K562 (cell line): ENCODE data around the gene DDX41. TPM values are rescaled to one million over a fixed set of nuclear protein-coding genes. Genes with fewer than 3 reads are reported as not detected.
A peak's percentile ranks its signal among the peaks of the same experiment; 100 is the strongest.

Source experiments
- CEBPG ChIP-seq, 3 experiments: fragments of 200-800 bp in 1 of 3; sonication (Bioruptor generic) in 1 of 3; sonication (generic) in 1 of 3; formaldehyde crosslinking in 1 of 3; IDR thresholded peaks in 2 of 3; conservative IDR thresholded peaks in 1 of 3; 2 replicates each; pipeline versions ENCODE4 v1.6.1 to v1.8.0; 2016 to 2022; ENCODE audit warnings: missing compliant biosample characterization in 2 of 3, missing genetic modification characterization in 2 of 3, mild to moderate bottlenecking in 1 of 3, missing genetic modification reagents in 1 of 3
- FOS ChIP-seq: IDR thresholded peaks from 3 replicates; pipeline ENCODE4 v1.6.1; 2011; ENCODE audit not compliant: insufficient read length; ENCODE audit errors: extremely low read depth
- FOXP1 ChIP-seq: sonication (generic); formaldehyde crosslinking; IDR thresholded peaks from 2 replicates; pipeline ENCODE4 v1.8.0; 2022; ENCODE audit warnings: mild to moderate bottlenecking, missing genetic modification reagents
- HOXB6 ChIP-seq: fragments of 250-450 bp; sonication (Bioruptor Pico); IDR thresholded peaks from 2 replicates; pipeline ENCODE4 v1.5.1; 2022; ENCODE audit warnings: mild to moderate bottlenecking, borderline replicate concordance
- KAT2B ChIP-seq: IDR thresholded peaks from one replicate; pipeline ENCODE4 v1.6.1; 2012; ENCODE audit warnings: low read depth, mild to moderate bottlenecking, control low read depth, inconsistent platforms, low read length, moderate library complexity
- KLF13 ChIP-seq: fragments of 450-650 bp; IDR thresholded peaks from 2 replicates; pipeline ENCODE4 v1.6.1; 2016; ENCODE audit warnings: missing genetic modification characterization, low read depth, mild to moderate bottlenecking, missing compliant biosample characterization, moderate library complexity, borderline replicate concordance
- MAFG ChIP-seq: fragments of 450-650 bp; conservative IDR thresholded peaks from 2 replicates; pipeline ENCODE4 v1.6.1; 2016; ENCODE audit warnings: missing genetic modification characterization, missing compliant biosample characterization
- MTA1 ChIP-seq: fragments of 450-650 bp; IDR thresholded peaks from 2 replicates; pipeline ENCODE4 v1.6.1; 2017; ENCODE audit warnings: borderline replicate concordance
- NCOA2 ChIP-seq, 2 experiments: fragments of 450-650 bp; IDR thresholded peaks; 2 replicates each; pipeline ENCODE4 v1.6.1; 2018; ENCODE audit warnings: mild to moderate bottlenecking in 2 of 2, moderate library complexity in 1 of 2; ENCODE audit not compliant: partially characterized antibody in 2 of 2
- PHB ChIP-seq: fragments of 250-450 bp; sonication (Bioruptor Pico); IDR thresholded peaks from 2 replicates; pipeline ENCODE4 v1.5.0; 2021
- PHTF2 ChIP-seq: fragments of 250-450 bp; sonication (Bioruptor Pico); IDR thresholded peaks from 2 replicates; pipeline ENCODE4 v1.5.0; 2021; ENCODE audit warnings: mild to moderate bottlenecking
- RBM34 ChIP-seq: fragments of 200-400 bp; formaldehyde crosslinking; IDR thresholded peaks from 2 replicates; pipeline ENCODE4 v1.6.1; 2018; ENCODE audit warnings: low read length, borderline replicate concordance; ENCODE audit not compliant: insufficient read depth
- SP1 ChIP-seq: sonication (generic); formaldehyde crosslinking; IDR thresholded peaks from 2 replicates; pipeline ENCODE4 v1.8.1; 2022; ENCODE audit warnings: mild to moderate bottlenecking, missing genetic modification reagents
- U2AF2 ChIP-seq: fragments of 200-400 bp; formaldehyde crosslinking; optimal IDR thresholded peaks from 2 replicates; pipeline ENCODE3; 2017; ENCODE audit warnings: low read depth, mild to moderate bottlenecking, low read length
- ZNF282 ChIP-seq: sonication (generic); formaldehyde crosslinking; IDR thresholded peaks from 2 replicates; pipeline ENCODE4 v1.8.1; 2023; ENCODE audit warnings: missing genetic modification reagents
- ZNF445 ChIP-seq: fragments of 250-450 bp; sonication (Bioruptor Pico); IDR thresholded peaks from 2 replicates; pipeline ENCODE4 v1.4.0; 2020; ENCODE audit warnings: low read depth, mild to moderate bottlenecking, moderate library complexity
- polyA plus RNA-seq, 8 experiments: library from polyadenylated mRNA; depleted of rRNA in 4 of 8; stranded (reverse) in 5 of 8; unstranded in 3 of 8; fragments of >200 nt; fragmentation: Nextera tagmentation in 2 of 8; fragmentation: Illumina TruSeq in 1 of 8; extraction: Ambion mirVana in 2 of 8; extraction: Trizol in 1 of 8; gene quantifications; 2 replicates each; pipeline versions ENCODE4 v1.2.1 to v1.2.3, GENCODE V29; 2011 to 2014; ENCODE audit warnings: inconsistent platforms in 1 of 8, missing spikeins in 1 of 8
- total RNA-seq, 7 experiments: library from RNA; depleted of rRNA in 6 of 7; stranded (reverse); fragments of >200 nt in 6 of 7; fragmentation: Illumina TruSeq in 2 of 7; extraction: Trizol in 2 of 7; gene quantifications; 2 replicates each; pipeline versions ENCODE4 v1.2.1 to v1.2.3, GENCODE V29; 2011 to 2021; ENCODE audit warnings: low replicate concordance in 1 of 7
- TF ChIP-seq, protein P1 (sequence below), 2 experiments: fragments of 450-650 bp in 1 of 2; sonication (generic) in 1 of 2; formaldehyde crosslinking; conservative IDR thresholded peaks; 2 replicates each; pipeline versions ENCODE4 v1.4.0 to v1.8.1; 2020 to 2022; ENCODE audit warnings: mild to moderate bottlenecking in 1 of 2, missing genetic modification reagents in 1 of 2
- TF ChIP-seq, protein P2 (sequence below): fragments of 250-450 bp; sonication (Bioruptor Pico); IDR thresholded peaks from 2 replicates; pipeline ENCODE4 v1.5.0; 2021; ENCODE audit warnings: mild to moderate bottlenecking, moderate library complexity
- TF ChIP-seq, protein P3 (sequence below), 2 experiments: IDR thresholded peaks; 2 replicates each; pipeline ENCODE4 v1.6.1; 2012; ENCODE audit warnings: improper control_type of control experiment in 2 of 2, low read depth in 2 of 2, low read length in 2 of 2, borderline replicate concordance in 1 of 2

The DDX41 gene
- total and polyA plus RNA-seq, 9 of the 15 experiments (the other 6 are each of a cell fraction or from before 2014, with no cell fraction given), result 38.2 to 284 (median 116) TPM

DNA sequence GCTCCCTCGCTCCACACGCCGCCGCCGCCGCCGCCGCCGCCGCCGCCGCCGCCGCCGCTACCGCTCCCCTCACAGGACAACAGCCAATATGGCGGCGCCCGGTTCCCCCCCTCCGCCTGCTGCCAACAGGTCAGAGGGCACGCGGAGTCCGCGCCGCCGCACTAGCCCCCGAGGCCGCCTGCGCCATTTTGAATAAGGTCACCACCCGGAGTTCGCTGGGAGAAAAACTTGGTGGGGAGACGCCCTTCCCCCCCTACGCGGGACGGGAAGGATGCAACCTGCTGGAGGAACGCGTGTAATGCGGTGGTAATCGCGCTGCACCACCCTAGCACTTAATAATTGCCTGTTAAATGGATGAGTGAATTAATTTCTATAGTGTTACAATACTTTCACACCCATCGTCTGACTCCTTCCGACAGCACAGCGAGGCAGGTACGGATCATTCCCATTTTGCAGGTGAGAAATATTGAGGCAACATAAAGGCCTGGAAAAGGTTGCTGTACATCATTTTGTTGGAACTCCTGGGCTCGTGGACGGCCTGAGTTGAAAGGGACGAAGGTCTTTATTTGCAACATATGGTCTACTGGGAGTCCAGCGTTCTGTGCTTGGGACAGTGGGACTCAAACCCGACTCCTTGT is 37.8 kb upstream of the DDX41 start, which contains the start of gene FAM193B (continued):
- TF ChIP-seq U2AF2 (no peak), RBM34 (no peak), HOXB6 (CRISPR knock-in tag) (no peak), SP1 (CRISPR knock-in tag) (no peak), PHB (CRISPR knock-in tag) (no peak), KAT2B (no peak), CEBPG (CRISPR knock-in tag; IDR thresholded peaks at IDR 0.05) (no peak; the same call in 1 of the 2 replicates), CEBPG (tag; conservative IDR thresholded peaks at IDR 0.05 in 1 of 2, IDR thresholded peaks at IDR 0.05 in 1 of 2) (no peak), ZNF282 (no peak), NCOA2 (IDR thresholded peaks at IDR 0.05; ENCODE audit: partially characterized antibody in 2 of 2) (no peak), KLF13 (tag) (no peak), FOS (no peak), ZNF445 (CRISPR knock-in tag) (no peak), FOXP1 (0 out of 2 replicates have a peak, but pooled peaks have one; percentile 21), MAFG (no peak), PHTF2 (CRISPR knock-in tag) (no peak), MTA1 (0 out of 2 replicates have a peak, but pooled peaks have one; percentile 37)
- TF ChIP-seq, protein P1, sequence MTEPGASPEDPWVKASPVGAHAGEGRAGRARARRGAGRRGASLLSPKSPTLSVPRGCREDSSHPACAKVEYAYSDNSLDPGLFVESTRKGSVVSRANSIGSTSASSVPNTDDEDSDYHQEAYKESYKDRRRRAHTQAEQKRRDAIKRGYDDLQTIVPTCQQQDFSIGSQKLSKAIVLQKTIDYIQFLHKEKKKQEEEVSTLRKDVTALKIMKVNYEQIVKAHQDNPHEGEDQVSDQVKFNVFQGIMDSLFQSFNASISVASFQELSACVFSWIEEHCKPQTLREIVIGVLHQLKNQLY (CRISPR knock-in tag; conservative IDR thresholded peaks at IDR 0.05), result no peak
- TF ChIP-seq, protein P2, sequence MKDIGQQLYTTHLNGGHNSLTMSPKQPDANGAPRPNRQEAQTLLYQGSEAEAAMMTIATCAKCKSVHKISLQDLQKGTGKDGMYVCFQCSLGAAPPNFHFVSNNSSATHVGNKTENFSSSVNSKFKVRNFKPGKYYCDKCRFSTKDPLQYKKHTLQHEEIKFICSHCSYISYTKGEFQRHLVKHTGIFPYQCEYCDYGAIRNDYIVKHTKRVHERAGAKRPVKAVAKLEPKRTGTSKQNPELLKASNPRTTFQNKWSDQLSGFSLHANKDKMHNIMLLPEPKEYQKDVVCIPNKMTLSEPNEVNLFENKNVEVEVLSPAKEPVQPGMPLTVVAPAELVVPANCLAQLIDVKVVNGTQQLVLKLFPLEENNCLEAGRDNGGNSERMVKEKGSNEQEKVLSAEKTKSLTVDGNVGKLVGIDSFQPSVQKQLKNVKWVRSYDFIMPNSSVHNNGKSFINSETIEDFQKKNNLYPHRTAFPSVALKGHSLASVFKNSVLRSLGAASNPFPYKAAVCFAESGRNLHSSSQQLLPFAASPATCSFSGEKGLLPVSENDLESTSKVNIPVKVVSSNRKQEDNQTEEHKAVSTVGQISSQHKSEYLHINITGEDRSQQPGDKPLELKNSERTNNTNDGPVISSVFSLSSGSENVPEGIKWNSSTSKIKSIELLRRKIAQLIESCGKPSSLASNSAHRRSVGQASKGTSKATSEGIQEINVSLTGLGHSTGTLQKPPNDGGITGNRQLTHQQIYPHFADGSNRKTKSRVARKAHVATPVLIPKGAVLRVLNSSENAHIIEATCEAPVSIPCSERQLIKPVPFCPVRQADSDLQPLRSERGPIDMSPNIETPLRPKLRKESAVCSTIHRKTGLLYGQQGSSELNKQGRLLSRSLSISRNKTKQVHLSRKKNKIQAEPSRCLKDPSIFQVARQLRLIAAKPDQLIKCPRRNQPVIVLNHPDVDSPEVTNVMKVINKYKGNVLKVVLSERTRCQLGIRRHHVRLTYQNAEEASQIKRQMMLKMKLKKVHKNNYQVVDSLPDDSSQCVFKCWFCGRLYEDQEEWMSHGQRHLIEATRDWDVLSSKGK (CRISPR knock-in tag), result no peak
- TF ChIP-seq, protein P3, sequence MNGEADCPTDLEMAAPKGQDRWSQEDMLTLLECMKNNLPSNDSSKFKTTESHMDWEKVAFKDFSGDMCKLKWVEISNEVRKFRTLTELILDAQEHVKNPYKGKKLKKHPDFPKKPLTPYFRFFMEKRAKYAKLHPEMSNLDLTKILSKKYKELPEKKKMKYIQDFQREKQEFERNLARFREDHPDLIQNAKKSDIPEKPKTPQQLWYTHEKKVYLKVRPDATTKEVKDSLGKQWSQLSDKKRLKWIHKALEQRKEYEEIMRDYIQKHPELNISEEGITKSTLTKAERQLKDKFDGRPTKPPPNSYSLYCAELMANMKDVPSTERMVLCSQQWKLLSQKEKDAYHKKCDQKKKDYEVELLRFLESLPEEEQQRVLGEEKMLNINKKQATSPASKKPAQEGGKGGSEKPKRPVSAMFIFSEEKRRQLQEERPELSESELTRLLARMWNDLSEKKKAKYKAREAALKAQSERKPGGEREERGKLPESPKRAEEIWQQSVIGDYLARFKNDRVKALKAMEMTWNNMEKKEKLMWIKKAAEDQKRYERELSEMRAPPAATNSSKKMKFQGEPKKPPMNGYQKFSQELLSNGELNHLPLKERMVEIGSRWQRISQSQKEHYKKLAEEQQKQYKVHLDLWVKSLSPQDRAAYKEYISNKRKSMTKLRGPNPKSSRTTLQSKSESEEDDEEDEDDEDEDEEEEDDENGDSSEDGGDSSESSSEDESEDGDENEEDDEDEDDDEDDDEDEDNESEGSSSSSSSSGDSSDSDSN (IDR thresholded peaks at IDR 0.05; ENCODE audit: borderline replicate concordance in 1 of 2, low read depth in 2 of 2, low read length in 2 of 2), result no peak; a peak in 1 of 4 replicates
